Measurements from ENCODE around the gene PACRG.
"Not testable (repeated sequence)": the region's sequence is repeated elsewhere in the genome, so short reads cannot be mapped to it uniquely, and the experiment has no call there.

Gene PACRG

DNA sequence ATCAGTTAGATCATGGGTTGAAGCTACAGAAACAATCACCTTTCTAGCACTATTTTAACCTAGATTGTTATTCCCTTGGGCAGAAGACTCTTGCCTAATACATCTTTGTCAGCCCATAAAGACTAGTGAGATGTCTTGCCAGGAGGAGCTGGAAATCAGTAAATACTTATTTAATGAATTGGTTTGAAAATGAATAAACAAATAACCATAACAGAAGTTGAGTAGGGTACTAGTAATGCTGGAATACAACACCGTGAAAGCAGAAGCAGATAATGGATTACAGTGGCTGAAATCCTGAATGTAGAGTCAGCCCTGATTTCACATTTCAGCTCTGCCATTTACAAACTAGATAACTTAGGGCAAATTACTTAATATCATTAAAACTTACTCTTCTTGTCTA, 236.1 kb downstream of the PACRG start:
- Histone ChIP-seq H3K4me1 (ENCODE audit: control insufficient read depth, insufficient read depth, low read length, poor library complexity, severe bottlenecking) (peaks cover 13% of the 10 kb centered on the region), H3K36me3 (ENCODE audit: control insufficient read depth, insufficient read depth, low read length) (no peaks in the 10 kb centered on the region), H3K9me3 (ENCODE audit: control insufficient read depth, low read length) (no peaks in the 10 kb centered on the region), H3K4me3 (ENCODE audit: extremely low read depth, insufficient read depth, low read length, poor library complexity, severe bottlenecking) (no peak overlapping the region), H3K27ac (ENCODE audit: low read depth, low read length, severe bottlenecking) (no peak overlapping the region)
- whole genome bisulfite sequencing, 2 experiments (ENCODE audit: insufficient coverage in 2 of 2): no CpG with 5 or more reads among the region's 1 CpG

DNA sequence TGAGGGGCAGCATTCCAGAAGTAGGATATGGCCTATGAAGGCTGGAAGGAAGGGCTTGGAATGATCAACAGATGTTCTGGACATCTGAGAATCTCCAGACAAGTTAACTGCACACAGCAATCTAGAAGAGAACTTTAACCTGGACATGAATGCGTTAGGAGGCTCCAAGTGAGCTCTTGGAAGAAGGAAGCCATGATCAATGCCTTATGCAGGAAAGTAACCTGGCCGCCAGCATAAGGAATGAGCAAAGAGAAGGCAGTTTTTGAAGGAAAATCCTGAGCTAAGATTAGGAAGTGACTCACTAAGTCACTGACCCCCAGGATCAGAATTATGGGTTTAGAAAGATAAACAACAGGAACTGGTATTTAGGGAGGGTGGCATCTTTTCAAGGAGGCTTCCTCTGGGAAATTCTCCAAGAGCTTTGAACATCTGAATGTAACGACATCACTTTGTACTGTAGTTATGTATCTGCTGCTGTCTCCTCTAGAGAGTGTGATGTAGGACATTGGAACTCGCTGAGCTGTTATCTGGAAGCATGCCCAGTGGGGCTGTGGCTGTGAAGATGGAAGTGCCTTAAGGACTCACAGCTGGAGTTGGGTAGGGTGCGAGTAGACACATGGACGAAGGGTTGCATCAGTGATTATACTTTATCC, 236.8 kb downstream of the PACRG start:
- peaks cover 13% of the 10 kb centered on the region for H3K4me1 ChIP-seq (ENCODE audit: control insufficient read depth, insufficient read depth, low read length, poor library complexity, severe bottlenecking)
- H3K27ac ChIP-seq (ENCODE audit: low read depth, low read length, severe bottlenecking): peak overlapping the region; percentile 60
- no peak overlapping the region for H3K4me3 ChIP-seq (ENCODE audit: extremely low read depth, insufficient read depth, low read length, poor library complexity, severe bottlenecking)
- H3K9me3 ChIP-seq (ENCODE audit: control insufficient read depth, low read length): no peaks in the 10 kb centered on the region
- H3K36me3 ChIP-seq (ENCODE audit: control insufficient read depth, insufficient read depth, low read length): no peaks in the 10 kb centered on the region
- WGBS, 2 experiments (ENCODE audit: insufficient coverage in 2 of 2): 90% methylated on average over 3 to 5 of the region's 6 CpGs

DNA sequence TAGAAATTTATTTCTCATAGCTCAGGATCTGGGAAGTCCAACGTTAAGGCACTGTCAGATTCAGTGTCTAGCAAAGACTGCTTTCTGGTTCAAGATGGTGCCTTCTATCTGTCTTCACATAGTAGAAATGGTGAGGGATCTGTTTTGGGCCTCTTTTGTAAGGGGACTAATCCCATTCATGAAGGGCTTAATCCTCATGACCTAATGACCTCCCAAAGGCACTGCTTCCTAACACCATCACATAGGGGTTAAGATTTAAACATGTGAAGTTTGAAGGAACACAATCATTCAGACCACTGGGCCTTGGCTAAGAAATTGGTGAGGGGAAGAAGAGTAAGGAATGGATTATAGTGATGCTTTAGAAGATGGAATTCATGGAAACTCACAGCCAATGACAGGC, 237.6 kb downstream of the PACRG start:
- no peak overlapping the region for H3K4me3 ChIP-seq (ENCODE audit: extremely low read depth, insufficient read depth, low read length, poor library complexity, severe bottlenecking)
- peak overlapping the region; percentile 60 for H3K27ac ChIP-seq (ENCODE audit: low read depth, low read length, severe bottlenecking)
- no peaks in the 10 kb centered on the region for H3K9me3 ChIP-seq (ENCODE audit: control insufficient read depth, low read length)
- H3K36me3 ChIP-seq (ENCODE audit: control insufficient read depth, insufficient read depth, low read length): no peaks in the 10 kb centered on the region
- WGBS, 2 experiments (ENCODE audit: insufficient coverage in 2 of 2): no CpG with 5 or more reads among the region's 1 CpG
- peaks cover 13% of the 10 kb centered on the region for H3K4me1 ChIP-seq (ENCODE audit: control insufficient read depth, insufficient read depth, low read length, poor library complexity, severe bottlenecking)

- Histone ChIP-seq H3K4me3 (ENCODE audit: extremely low read depth, insufficient read depth, low read length, poor library complexity, severe bottlenecking) (no peak overlapping the region), H3K36me3 (ENCODE audit: control insufficient read depth, insufficient read depth, low read length) (no peaks in the 10 kb centered on the region), H3K9me3 (ENCODE audit: control insufficient read depth, low read length) (no peaks in the 10 kb centered on the region), H3K4me1 (ENCODE audit: control insufficient read depth, insufficient read depth, low read length, poor library complexity, severe bottlenecking) (peaks cover 4% of the 10 kb centered on the region), H3K27ac (ENCODE audit: low read depth, low read length, severe bottlenecking) (no peak overlapping the region)
- WGBS, 2 experiments (ENCODE audit: insufficient coverage in 2 of 2): 85 to 87% methylated on average over 6 to 10 of the region's 10 CpGs
Observed at GRCh38 chr6:162970246-162970645, 242.5 kb downstream of the PACRG start.

DNA sequence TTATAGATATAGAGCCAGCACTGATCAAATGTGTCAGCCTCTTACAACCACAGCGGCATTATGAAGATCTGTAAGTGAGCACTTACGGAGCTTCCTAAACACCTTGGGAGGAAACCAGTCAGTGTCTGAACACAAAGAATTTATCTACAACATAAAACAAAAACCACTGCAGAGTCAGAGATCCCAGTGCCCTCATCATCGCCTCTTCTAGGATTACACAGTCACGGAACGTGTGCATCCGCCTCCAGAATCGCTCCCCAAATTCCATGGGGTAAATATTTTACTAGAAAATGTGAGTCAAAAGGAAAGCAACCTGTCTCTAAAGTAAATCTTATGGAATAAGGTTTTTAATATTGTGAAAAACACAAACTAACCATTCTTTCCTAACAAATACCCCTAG, 243.6 kb downstream of the PACRG start:
- WGBS, 2 experiments (ENCODE audit: insufficient coverage in 2 of 2): 89 to 95% methylated on average over 2 to 3 of the region's 7 CpGs
- Histone ChIP-seq H3K4me1 (ENCODE audit: control insufficient read depth, insufficient read depth, low read length, poor library complexity, severe bottlenecking) (no peaks in the 10 kb centered on the region), H3K9me3 (ENCODE audit: control insufficient read depth, low read length) (no peaks in the 10 kb centered on the region), H3K27ac (ENCODE audit: low read depth, low read length, severe bottlenecking) (no peak overlapping the region), H3K36me3 (ENCODE audit: control insufficient read depth, insufficient read depth, low read length) (no peaks in the 10 kb centered on the region), H3K4me3 (ENCODE audit: extremely low read depth, insufficient read depth, low read length, poor library complexity, severe bottlenecking) (no peak overlapping the region)

DNA sequence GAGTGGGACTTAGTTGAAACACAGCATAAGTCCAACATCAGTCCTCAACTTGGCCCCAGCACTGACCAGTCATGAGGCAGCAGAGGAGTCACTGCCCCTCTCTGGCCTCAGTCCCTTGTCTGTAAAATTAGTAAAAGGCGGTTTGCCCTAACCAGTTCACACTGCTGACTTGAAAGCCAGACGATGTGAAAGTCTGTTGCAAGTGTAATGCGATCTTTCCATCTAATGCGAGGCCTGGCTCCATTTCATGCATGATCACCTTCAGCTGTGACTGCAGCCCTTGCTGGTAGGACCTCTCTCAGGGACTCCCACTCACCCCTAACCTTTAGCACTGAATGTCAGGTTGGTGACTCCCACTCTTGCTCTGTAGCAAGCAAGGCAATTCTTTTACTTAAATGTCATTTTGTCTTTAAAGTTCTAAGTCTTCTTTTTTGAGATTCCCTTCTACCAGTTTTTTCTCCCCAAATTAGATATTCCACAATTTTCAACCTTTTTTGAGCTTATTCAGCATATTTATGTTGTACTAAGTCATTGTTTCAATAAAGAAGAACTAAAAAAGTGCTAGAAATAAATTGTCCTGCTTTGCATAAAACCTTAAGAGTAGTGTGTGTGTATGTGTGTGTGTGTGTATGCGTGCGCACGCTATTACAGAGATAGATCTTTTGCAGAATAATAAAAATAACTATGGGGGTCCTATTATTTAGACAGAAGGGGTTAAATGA, 245.5 kb downstream of the PACRG start:
- Histone ChIP-seq H3K4me3 (ENCODE audit: extremely low read depth, insufficient read depth, low read length, poor library complexity, severe bottlenecking) (no peak overlapping the region), H3K9me3 (ENCODE audit: control insufficient read depth, low read length) (no peaks in the 10 kb centered on the region), H3K36me3 (ENCODE audit: control insufficient read depth, insufficient read depth, low read length) (no peaks in the 10 kb centered on the region), H3K4me1 (ENCODE audit: control insufficient read depth, insufficient read depth, low read length, poor library complexity, severe bottlenecking) (no peaks in the 10 kb centered on the region), H3K27ac (ENCODE audit: low read depth, low read length, severe bottlenecking) (no peak overlapping the region)
- 88 to 94% methylated on average over 4 to 6 of the region's 7 CpGs for whole genome bisulfite sequencing, 2 experiments (ENCODE audit: insufficient coverage in 2 of 2)

DNA sequence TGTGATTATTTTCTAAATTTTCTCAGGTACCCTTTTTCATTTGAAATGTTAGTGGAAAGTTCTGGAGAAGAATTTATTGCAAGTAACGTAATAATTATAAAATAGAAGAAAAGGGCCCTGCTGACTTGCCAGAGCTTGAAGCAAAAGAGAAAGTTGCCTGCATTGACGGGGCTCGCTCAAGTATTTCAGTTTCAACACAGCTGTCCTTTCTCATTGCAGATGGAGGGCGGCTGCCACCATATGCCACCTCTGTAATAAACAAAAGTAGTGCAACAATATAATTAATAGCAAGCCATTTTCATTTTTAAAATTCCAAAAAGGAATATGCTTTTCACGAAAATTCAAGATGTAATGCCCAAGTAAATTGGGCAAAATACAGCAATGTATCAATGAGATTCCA, 246.2 kb downstream of the PACRG start:
- Histone ChIP-seq H3K4me3 (ENCODE audit: extremely low read depth, insufficient read depth, low read length, poor library complexity, severe bottlenecking) (no peak overlapping the region), H3K4me1 (ENCODE audit: control insufficient read depth, insufficient read depth, low read length, poor library complexity, severe bottlenecking) (no peaks in the 10 kb centered on the region), H3K9me3 (ENCODE audit: control insufficient read depth, low read length) (no peaks in the 10 kb centered on the region), H3K36me3 (ENCODE audit: control insufficient read depth, insufficient read depth, low read length) (no peaks in the 10 kb centered on the region), H3K27ac (ENCODE audit: low read depth, low read length, severe bottlenecking) (no peak overlapping the region)
- 83% methylated on average over 4 of the region's 5 CpGs; no CpG with 5 or more reads in 1 of the 2 experiments for WGBS, 2 experiments (ENCODE audit: insufficient coverage in 2 of 2)

GRCh38 chr6:162974685-162975084, 246.9 kb downstream of the PACRG start:
- no peak overlapping the region for H3K27ac ChIP-seq (ENCODE audit: low read depth, low read length, severe bottlenecking)
- H3K9me3 ChIP-seq (ENCODE audit: control insufficient read depth, low read length): no peaks in the 10 kb centered on the region
- H3K36me3 ChIP-seq (ENCODE audit: control insufficient read depth, insufficient read depth, low read length): no peaks in the 10 kb centered on the region
- no peaks in the 10 kb centered on the region for H3K4me1 ChIP-seq (ENCODE audit: control insufficient read depth, insufficient read depth, low read length, poor library complexity, severe bottlenecking)
- WGBS, 2 experiments (ENCODE audit: insufficient coverage in 2 of 2): 86 to 91% methylated on average over 4 to 5 of the region's 6 CpGs
- no peak overlapping the region for H3K4me3 ChIP-seq (ENCODE audit: extremely low read depth, insufficient read depth, low read length, poor library complexity, severe bottlenecking)

DNA sequence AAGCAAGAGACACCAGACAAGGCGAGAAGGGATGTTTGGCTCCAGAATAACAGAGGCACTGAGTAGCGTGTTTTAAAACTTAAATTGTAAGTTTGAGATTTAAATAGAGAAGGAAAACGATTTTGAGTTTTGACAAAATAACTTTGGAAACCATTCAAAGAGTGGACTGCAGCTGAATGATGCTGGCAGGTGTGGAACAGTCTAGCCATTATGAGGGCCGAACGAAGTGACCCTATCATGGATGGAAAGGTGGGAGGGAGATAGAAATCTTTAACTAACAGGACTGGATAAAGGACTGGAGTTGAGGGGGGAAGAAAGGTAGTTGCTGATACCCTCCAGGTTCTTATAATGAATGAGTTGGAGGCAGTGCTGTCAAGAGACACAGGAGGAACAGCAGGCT, 248.4 kb downstream of the PACRG start:
- Histone ChIP-seq H3K36me3 (ENCODE audit: control insufficient read depth, insufficient read depth, low read length) (no peaks in the 10 kb centered on the region), H3K4me3 (ENCODE audit: extremely low read depth, insufficient read depth, low read length, poor library complexity, severe bottlenecking) (no peak overlapping the region)
- 81 to 85% methylated on average over 5 of the region's 5 CpGs for WGBS, 2 experiments (ENCODE audit: insufficient coverage in 2 of 2)

GRCh38 chr6:162983234-162983633, 255.5 kb downstream of the PACRG start:
- not testable (repeated sequence) for H3K4me3 ChIP-seq (ENCODE audit: extremely low read depth, insufficient read depth, low read length, poor library complexity, severe bottlenecking); H3K9me3 ChIP-seq (ENCODE audit: control insufficient read depth, low read length); H3K36me3 ChIP-seq (ENCODE audit: control insufficient read depth, insufficient read depth, low read length); H3K4me1 ChIP-seq (ENCODE audit: control insufficient read depth, insufficient read depth, low read length, poor library complexity, severe bottlenecking); H3K27ac ChIP-seq (ENCODE audit: low read depth, low read length, severe bottlenecking)
- WGBS, 2 experiments (ENCODE audit: insufficient coverage in 2 of 2): no CpG with 5 or more reads among the region's 1 CpG

More for the DNA sequence above, 248.4 kb downstream of the PACRG start:
- Histone ChIP-seq H3K27ac (ENCODE audit: low read depth, low read length, severe bottlenecking) (no peak overlapping the region), H3K4me1 (ENCODE audit: control insufficient read depth, insufficient read depth, low read length, poor library complexity, severe bottlenecking) (no peaks in the 10 kb centered on the region), H3K9me3 (ENCODE audit: control insufficient read depth, low read length) (no peaks in the 10 kb centered on the region)

DNA sequence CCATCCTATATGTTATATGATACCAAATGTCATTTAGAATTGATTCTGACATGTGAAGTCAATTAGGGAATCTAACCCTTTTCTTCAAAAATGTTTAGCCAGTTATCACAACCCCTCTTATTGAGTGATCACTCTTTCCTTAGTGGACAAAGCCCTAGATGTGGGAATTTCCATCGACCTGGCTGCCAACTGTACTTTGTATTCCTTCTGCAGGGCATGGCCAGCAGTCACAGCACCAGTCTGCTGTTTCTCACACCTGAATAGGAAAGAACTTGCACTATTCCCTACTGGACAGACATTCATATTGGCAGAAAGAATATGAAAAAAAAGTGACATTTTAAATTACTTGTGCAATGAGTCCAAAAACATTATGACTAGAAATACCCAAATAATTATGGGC, 271.0 kb downstream of the PACRG start:
- no peak overlapping the region for H3K27ac ChIP-seq (ENCODE audit: low read depth, low read length, severe bottlenecking)

More for the DNA sequence above, 271.0 kb downstream of the PACRG start:
- 75 to 86% methylated on average over 1 of the region's 1 CpG for WGBS, 2 experiments (ENCODE audit: insufficient coverage in 2 of 2)
- Histone ChIP-seq H3K9me3 (ENCODE audit: control insufficient read depth, low read length) (peaks cover 4% of the 10 kb centered on the region), H3K4me3 (ENCODE audit: extremely low read depth, insufficient read depth, low read length, poor library complexity, severe bottlenecking) (no peak overlapping the region), H3K36me3 (ENCODE audit: control insufficient read depth, insufficient read depth, low read length) (no peaks in the 10 kb centered on the region), H3K4me1 (ENCODE audit: control insufficient read depth, insufficient read depth, low read length, poor library complexity, severe bottlenecking) (no peaks in the 10 kb centered on the region)

All from mesodermal cell (in vitro differentiated cells).